Kasumi-1 (cell line): ENCODE data around the gene RBM38.
"Not testable (repeated sequence)": the region's sequence is repeated elsewhere in the genome, so short reads cannot be mapped to it uniquely, and the experiment has no call there.

ENCODE experiments used
- DNase-seq, 2 experiments: peaks; one replicate each; lab custom pipeline; 2025; lab: John Stamatoyannopoulos, UW

The RBM38 gene

GRCh38 chr20:57417830-57418780 lies 26.9 kb downstream of the RBM38 start:
- DNase-seq: no peak

DNA sequence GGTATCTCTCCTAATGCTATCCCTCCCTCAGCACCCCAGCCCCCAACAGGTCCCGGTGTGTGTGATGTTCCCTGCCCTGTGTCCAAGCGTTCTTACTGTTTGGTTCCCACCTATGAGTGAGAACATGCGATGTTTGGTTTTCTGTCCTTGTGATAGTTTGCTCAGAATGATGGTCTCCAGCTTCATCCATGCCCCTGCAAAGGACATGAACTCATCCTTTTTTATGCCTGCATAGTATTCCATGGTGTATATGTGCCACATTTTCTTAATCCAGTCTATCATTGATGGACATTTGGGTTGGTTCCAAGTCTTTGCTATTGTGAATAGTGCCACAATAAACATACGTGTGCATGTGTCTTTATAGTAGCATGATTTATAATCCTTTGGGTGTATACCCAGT lies 28.3 kb downstream of the RBM38 start:
- DNase-seq: not testable (repeated sequence)

DNA sequence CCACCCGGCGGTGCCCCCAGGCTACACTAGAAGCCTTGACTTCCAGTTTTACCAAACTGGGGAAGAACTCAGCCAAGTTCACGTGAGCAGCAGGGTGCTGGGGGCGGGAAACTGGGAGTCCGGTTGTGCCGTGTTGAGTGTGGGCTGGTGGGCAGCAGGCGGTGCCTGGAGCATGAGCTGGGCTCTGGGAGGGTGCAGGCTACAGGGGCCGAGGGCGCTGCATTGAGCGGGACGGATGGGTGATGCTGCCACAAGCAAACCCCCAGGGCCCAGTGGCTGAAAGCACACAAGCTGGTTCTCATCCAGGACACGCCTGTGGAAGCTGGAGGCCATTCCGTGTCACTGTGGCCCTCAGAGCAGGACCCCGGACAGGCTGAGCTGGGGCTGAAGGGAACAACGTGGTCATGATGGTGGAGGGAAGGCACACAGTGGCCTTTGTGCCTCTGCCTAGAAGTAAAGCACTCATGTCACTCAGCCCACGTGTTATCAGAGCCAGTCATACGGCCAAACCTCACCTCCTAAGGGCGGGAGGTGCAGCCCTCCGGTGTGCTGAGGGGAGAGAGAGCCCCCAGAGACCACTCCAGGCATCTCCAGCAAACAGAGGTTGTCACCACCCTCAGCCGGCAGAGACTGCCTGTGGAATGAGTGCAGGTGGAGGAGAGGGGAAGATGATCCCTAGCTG lies 29.5 kb downstream of the RBM38 start:
- DNase-seq: no peak

DNA sequence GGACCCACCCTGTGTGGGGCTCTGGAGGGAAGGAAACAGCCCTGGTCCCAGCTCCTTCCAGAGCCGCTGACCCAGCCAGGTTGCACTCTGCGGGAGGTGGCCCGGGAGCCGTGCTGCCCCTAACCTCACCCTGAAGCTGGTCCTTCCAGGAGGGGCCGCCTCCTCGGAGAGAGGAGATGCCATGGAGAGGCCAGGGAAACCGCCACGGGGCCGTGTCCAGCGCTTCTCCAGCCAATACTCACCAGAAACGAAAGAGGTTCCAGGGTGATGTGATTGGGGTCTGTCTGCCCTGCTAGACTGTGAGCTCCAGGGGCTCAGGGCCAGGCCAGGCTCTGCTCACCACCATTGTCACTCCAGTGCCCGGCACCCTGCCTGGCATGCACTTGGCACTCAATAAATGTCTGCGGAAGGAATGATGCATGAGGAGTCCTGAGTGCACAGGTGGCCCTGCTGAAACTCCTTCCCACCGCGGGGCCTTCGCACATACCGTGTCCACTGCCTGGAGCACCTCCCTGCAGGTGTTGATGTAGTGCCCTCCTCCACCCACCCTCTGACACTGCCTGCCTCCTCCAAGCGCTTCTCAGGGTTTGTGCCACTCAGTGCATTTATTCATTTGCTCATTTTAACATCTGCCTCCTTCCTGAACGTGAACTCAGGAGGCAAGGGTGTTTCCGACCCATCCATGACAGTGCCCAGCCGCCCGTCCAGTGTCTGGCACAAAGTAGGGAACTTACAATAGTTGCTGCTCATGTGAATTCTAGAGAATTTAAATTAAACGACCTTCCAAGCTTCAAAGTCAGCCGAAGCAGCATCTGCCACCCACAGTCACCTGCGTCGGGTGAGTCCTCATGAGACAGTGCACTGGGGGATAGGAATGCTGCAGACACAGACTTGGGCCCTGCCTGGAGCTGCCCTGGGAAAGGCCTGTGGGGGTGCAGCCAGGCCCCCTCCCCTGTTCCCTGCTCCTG lies 30.3 kb downstream of the RBM38 start:
- no peak for DNase-seq

- no peak for DNase-seq
These were observed 31.1 kb downstream of the RBM38 start for GRCh38 chr20:57422254-57422653.

DNA sequence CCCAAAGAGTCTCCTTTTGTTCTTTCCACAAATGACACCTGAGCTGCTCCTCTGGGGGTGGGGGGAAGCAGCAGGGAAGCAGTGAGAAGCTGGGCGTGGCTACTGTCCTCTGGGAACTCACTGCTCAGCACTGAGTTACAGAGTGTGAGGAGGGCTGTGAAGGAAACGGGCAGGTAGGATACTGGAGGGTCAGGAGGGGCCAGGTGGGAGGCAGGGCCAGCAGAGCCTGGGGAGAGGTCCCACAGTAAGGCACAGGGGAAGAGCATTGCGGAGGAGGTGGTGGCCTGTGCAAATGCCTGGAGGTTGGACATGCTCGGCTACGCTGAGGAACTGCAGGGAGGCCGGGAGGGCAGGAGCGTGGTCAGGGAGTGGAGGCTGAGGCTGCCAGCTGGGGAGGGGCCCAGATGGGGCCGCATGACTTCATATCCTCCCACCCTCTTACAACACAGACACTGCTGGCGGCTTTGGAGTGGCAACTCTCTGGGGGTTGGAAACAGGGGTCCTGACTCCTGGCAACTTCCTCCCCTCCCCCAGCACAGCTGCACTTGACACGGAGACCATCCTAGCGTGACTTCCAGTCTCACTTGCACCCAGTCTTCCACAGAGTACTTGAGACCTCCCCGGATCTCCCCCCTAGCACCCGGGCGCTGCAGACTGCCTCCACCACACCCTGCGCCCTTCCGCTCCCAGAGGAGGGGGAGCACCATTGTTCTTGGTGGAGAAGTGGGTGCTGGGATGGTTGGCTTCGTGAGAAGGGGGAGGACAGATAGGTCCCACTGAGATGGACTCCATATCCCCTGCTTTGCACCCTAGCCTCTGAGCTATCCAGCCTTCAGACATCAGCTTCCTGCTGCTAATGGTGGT lies 34.2 kb downstream of the RBM38 start:
- DNase-seq: peak; percentile 73 to 81

GRCh38 chr20:57426271-57426689 lies 35.1 kb downstream of the RBM38 start:
- no peak for DNase-seq

DNA sequence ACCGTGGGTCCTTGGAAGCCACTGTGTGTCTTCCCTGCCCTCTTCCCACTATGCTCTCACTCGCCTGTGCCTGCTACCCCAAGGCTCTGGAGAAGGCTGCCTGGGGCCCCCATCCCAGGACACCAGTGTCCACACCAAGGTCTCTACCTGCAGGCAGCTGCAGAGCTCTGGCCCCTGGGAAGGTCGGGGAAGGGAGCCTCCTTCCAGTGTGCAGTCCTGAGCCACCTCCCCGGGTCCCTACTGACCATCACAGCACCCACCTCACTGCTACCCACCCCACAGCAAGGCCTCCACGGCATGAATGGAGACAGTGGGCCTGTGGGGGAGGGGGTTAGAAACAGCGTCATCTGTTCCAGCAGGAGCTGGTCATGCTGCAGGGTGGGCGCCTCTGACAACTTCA lies 35.6 kb downstream of the RBM38 start:
- no peak for DNase-seq

DNA sequence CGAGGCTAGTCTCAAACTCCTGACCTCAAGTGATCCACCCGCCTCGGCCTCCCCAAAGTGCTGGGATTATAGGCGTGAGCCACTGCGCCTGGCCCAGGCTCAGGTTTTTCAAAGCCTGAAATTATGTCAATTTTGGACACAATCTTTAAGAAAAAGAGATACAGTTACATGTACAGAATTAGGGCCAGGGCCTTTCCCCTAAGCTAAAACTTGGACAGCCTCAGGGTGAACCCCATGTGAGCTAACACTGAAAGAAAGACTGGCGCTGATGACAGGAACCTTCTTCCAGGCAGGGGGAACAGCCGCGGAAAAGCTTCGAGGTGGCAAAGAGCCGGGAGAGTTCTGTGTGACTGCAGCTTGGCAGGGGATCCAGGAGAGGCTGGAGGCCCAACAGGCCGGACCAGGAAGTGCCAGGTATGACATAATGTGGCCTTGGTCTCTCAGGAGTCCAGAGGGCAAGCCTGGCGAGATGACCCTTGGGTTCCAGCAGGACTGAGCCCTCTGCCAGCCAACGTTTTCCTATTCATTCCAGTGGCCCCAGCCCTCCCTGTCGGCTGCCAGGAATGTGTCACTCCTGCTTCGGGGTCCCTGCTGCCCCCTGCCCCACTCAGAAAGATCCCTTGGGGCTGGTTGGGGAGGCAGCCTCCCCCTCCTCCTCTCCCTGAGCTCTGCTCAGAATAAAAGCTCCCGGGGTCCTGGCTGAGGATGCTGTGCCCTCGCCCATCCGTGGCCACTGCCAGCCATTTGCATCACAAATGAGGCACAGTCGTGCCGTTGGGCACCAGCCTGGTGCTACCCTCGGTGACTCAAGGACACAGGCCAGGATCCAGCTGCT lies 37.3 kb downstream of the RBM38 start:
- DNase-seq: no peak

DNA sequence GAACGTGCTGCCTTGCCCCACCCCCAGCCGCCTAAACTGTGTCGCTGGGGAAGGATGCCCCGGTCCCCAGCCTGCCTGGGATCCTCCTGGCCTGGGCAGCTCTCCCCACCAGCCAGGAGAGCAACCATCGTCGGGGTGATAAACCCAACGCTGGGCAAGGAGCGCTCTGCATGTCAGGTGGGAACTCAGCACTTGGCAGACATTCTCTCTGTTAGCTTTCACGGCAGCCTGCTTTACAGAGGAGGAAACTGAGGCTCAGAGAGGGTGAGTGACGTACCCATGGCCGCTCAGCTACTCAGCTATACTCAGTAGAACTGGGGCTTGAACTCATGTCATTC lies 37.9 kb downstream of the RBM38 start:
- DNase-seq: no peak

- peak; percentile 48 to 54 for DNase-seq
These were observed 38.5 kb downstream of the RBM38 start for GRCh38 chr20:57429580-57430200.

- DNase-seq: not testable (repeated sequence)
These were observed 39.0 kb downstream of the RBM38 start for GRCh38 chr20:57430201-57430596.

DNA sequence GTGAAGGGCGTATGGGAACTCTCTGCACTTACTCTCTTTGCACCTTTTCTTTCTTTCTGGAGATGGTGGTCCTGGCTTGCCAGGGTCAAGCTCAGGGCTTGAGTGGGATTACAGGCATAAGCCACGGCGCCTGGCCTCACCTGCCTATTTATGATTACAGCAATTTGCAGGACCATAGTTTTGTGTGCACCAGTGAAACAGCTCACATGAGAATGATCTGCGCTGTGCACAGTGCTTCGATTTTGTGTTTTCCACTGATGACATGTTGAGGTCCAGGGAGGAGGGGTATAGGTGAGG lies 40.3 kb downstream of the RBM38 start:
- DNase-seq: no peak

- no peak for DNase-seq
These were observed 41.3 kb downstream of the RBM38 start for GRCh38 chr20:57432480-57432861.

DNA sequence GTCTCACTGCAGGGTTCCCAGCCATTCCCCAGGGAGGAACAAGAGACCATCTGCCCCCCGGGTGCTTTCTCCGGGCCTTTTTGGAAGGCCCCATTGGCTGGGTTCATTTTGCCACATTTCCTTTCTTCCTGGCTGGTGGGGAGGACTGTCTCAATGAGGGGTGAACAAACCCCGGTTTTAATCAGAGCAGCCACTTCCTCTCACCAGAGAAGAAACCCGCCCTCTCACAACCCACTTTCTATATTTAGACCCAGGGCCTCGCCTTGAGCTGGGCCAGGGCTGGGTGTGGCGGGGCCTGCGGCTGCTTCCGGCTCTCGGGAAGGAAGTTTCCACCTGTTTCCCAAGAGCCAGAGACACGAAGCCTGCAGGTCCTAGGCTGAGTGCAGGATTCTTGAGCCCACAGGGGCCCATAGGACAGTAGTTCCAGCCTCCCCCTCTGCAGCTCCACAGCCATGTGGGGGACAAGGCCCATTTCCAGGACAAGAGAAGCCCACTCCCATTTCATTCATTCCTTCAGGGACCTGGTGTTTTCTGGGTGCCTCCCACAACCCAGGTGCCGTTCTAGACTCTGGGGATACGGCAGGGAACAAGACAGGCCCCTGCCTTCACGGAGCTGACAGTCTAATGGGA lies 41.8 kb downstream of the RBM38 start:
- DNase-seq: peak; percentile 90 to 91

DNA sequence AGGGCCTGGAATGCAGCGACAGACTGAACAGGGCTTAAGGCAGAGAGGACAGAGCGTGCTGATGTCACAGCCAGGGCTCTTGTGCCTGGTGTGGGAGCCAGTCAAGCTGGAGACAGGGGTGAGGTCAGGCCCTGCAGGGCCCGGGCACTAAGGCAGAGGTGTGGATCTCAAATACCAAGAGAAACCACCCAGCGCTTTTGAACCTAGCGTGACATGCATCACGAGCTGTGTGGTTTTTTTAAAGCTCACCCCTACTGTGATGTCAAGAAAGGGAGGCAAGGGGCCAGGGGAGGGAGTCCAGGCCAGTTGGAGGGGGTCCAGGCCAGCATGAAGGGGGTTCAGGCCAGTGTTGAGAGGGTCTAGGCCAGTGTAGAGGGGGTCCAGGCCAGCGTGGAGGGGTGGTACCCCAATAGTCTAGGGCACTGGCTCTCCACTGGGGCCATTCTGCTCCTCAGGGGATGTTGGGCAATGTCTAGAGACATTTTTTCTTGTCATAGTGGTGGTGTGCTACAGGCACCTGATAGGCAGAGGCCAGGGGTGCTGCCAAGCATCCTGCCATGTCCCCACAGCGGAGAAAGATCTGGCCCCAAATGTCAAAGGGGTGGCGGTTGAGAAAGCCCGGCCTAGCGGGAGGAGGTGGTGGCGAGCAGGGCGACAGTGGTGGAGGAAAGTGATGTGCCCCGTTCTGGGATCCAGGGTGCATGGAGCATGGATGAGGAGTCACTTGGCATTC lies 42.6 kb downstream of the RBM38 start:
- DNase-seq: no peak

- peak; percentile 11 to 23 for DNase-seq
These were observed 43.1 kb downstream of the RBM38 start for GRCh38 chr20:57434390-57434700.

DNA sequence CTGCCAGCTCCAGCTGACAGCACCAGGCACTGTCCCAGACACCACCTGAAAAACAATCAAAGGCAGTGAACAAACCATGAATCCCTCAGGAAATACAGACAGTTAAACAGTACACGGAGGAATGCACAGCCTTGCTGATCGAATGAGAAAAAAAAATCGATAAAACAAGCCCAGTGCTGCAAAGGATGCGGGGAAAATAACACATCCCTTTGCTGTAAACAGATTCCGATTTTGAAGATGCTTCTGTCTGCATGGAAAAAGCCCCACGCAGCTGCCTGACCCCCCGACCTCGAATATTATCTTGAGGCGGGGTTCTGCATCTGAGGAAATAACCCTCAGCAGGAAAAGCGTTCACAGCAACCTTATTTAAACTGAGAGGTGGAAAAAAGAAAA lies 43.9 kb downstream of the RBM38 start:
- no peak for DNase-seq
